ENCODE measurements around the gene RPL22.
"Not testable (repeated sequence)": the region's sequence is repeated elsewhere in the genome, so short reads cannot be mapped to it uniquely, and the experiment has no call there.

RPL22 gene

DNA sequence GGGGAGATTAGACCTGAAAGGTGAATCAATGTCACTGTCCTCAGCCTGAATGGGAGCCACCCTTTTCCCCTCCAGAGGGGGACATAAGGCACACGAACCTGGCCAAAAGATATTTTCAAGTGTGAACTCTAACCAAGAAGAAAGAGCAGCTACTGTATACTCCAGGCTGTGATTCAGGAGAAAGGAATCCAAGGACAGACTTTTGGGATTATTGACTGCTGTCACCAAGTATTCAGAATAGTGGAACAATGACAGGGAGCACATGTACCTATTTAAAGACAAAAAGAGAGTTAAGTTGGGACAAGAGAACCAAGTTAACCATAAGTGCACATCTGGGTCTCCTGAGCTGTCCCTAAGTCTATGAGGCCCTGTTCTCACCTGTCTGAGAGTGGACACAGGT is 34.0 kb upstream of the RPL22 start:
- no peak for DNase-seq (ENCODE audit: low spot score)

DNA sequence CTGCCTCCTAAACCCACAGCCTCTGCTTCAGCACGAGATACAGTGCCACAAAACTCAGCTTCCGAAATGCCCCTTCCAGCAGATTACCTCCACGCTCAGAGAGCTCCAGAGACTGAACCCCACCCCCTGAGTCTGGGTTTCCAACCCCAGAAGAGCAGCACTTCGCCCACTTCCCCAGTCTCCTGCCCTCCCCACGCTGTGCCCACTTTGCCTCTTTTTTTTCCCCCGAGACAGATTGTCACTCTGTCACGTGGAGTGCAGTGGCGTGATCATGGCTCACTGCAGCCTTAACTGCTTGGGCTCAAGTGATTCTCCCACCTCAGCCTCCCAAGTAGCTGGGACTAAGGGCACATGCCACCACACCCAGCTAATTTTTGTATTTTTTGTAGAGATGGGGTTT is 26.3 kb upstream of the RPL22 start:
- DNase-seq (ENCODE audit: low spot score), result no peak

DNA sequence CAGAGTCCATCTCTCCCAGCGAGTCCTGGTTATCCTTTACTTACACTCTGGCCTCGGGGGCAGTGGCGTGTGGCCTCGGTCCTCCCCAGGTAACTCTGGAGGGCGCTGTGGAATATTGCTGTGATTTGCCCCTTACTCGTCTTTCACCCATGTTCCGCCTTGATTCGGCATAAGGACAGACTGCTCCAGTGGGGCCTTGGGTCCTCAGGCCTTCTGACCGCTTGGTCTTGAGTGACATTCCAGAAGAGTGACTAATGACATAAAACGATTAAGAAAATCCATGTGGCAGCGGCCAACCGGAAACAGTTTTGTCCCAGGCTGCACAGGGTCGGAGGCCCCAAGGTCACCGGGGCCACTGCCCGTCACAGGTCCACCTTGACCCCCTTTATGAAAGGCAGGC is 25.3 kb upstream of the RPL22 start:
- DNase-seq (ENCODE audit: low spot score), result no peak

DNA sequence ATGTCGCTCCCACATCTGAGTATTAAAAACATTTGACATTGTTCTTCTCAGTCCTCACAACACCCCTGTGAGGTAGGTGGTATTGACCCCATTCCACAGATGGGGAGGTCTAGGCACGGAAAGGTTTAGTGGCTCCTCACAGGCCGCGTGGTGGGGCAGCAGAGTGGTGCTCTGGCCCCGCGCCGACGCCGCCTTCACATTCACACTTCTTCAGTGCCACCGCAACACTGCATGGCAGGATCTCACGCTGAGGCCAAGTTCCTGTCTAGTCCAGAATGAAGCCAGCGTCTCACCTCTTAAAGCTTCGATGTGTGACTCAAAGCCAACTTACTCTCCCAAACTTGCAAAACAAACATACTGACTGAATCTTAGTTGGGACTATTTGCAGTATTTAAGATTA is 24.2 kb upstream of the RPL22 start:
- DNase-seq (ENCODE audit: low spot score), result no peak

DNA sequence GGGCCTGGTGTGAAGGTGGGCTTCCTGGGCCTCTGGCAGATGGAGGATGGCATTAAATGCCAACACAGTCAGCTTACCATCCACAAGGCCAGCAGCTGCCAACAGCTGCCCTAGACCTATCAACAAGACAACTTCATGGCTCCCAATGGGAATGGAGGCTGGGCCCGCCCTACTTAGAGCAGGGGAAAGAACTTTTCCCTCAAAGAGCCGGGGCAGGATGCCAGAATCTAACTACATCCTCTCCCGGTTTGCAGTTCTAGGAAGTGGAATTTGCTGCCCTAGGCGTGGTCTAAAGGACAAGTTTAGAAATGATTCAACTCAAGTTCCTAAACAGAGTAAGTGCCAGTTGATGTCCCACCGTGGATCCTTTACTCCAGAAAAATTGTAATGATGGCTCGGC is 23.2 kb upstream of the RPL22 start:
- peak; percentile 56 for DNase-seq (ENCODE audit: low spot score)

DNA sequence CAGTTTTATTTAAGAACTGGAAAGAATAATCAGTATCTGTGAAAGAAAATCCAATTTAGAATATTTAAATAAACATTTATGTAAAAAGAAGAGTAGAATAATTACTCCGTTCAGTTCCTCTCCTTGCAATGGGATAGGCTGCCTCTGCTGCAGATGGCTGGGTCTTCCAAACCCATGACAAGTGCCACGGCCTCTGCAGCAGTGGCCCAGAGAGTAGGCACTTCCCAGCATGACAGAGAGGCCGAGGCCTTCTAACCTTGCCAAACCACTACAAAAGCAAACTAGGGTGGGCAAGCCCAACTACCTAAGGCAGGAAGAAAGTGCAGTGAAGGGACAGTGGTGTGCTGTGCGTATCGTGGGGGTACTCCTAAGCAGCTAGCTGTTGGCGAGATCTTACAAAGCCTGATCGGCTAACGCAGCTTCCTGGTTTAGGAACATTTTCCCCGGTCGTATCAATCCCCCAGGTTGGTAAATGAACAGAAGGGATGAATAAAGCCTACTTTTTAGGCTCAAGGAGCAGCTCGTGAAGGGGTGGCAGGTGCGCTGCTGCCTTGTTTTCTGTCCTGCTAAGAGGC is 21.9 kb upstream of the RPL22 start:
- DNase-seq (ENCODE audit: low spot score), result no peak

DNA sequence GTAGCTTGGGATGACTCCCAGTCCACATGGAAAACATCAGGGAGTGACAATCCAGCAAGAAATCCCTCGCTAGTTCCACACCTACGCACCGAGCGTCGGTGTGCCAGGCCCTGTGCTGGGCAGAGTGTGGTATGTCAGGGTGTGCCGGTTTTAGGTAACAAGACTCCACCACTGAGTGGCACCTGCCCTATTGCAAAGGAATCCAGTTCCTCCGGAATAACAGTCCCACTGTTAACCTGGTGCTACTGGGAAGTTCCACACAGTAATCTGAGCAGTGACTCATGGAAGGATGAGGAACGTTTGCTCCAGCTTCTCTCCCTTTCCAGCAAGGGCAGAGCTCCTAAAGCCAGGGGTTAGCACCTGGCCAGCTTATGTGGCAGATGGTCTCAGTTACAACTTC is 20.8 kb upstream of the RPL22 start:
- DNase-seq (ENCODE audit: low spot score), result no peak

DNA sequence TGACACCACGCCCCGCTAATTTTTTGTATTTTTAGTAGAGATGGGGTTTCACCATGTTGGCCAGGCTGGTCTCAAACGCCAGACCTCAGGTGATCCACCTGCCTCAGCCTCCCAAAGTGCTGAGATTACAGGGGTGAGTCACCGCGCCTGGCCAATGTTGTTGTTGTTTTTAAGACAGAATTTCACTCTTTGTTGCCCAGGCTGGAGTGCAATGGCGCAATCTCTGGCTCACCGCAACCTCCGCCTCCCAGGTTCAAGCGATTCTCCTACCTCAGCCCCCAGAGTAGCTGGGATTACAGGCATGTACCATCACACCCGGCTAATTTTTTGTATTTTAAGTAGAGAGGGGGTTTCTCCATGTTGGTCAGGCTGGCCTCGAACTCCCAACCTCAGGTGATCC is 20.2 kb upstream of the RPL22 start:
- DNase-seq (ENCODE audit: low spot score), result not testable (repeated sequence)

DNA sequence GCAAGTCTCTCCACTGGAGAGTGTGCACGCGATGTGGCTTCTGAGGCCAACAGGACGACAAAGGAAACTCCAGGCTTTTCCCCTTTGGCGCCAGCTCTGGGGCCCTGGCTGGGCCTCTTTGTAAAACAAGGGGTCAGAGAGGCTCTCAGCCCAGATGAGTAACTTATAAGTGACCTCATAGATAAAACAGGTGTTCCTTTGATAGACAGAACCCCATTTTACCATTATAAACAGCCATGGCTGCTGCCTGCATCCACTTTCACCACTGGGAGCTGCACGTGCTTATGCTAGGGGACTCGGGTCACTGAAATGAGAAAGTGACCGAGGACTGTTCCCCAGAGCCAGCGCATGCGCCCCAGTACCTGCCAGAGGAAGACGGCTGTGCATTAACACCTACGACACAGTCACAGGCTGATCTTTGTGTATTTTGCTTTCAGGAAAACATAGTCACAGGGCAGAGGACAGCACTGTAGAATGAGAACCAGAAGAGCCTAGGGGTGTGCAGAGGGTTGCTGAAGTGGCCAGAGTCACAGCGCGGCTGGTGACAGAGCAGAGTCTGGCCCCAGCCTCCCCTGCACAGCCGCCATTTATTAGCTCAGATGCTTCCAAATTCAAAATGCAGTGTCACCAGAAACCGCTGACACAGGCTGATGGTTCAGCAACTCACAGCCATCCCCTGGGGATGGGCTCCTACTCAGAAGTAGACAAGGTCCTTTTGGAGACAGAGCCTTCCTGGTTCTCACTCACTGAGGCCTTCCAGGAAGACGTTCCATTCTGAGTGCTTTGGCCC is 19.2 kb upstream of the RPL22 start:
- no peak for DNase-seq (ENCODE audit: low spot score)

DNA sequence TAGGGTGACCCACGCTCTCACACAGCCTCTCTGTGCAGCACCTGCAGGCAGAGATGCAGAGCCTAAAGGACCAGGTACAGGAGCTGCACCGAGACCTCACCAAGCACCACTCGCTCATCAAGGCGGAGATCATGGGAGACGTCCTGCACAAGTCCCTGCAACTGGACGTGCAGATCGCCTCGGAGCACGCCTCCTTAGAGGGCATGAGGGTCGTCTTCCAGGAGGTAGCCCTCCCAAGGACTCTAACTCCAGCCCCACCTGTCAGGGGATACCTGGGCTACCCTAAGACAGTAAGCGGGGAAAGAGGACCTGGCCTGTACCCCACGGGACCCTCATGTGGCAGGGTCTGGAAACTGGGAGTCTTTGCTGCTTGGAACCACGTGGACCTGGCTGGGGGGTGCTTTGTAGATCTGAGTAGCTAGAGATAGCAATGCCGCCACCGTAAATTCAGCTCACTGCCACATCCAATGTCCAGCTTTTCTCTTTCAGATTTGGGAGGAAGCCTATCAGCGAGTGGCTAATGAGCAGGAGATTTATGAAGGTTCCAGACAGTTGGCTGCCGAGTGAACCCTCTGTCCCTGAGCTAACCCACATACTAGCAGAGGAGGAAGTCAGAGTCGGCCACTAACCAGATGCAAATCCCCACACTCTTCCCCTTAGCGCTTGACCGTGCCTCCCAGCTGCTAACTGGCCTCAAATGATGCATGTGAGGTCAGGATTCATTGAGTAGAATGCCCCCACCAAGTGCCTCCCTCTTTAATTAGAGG is 13.0 kb upstream of the RPL22 start:
- DNase-seq (ENCODE audit: low spot score), result no peak

DNA sequence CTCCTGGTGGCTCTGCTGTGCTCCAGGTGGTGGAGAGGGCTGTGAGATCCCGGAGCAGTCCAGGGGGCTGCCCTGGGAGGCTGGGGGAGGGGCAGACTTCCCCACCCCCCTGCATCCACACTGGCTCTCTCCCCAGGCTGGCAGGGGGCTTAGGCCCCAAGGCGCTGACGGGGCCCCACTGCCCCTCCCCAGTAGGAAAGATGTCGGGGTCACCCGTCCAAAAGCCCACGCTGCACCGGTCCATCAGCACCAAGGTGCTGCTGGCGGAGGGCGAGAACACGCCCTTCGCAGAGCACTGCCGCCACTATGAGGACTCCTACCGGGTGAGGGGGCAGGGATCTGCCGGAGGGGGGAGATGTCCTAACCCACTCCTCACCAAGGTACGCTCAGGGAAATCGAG is 12.3 kb upstream of the RPL22 start:
- no peak for DNase-seq (ENCODE audit: low spot score)

DNA sequence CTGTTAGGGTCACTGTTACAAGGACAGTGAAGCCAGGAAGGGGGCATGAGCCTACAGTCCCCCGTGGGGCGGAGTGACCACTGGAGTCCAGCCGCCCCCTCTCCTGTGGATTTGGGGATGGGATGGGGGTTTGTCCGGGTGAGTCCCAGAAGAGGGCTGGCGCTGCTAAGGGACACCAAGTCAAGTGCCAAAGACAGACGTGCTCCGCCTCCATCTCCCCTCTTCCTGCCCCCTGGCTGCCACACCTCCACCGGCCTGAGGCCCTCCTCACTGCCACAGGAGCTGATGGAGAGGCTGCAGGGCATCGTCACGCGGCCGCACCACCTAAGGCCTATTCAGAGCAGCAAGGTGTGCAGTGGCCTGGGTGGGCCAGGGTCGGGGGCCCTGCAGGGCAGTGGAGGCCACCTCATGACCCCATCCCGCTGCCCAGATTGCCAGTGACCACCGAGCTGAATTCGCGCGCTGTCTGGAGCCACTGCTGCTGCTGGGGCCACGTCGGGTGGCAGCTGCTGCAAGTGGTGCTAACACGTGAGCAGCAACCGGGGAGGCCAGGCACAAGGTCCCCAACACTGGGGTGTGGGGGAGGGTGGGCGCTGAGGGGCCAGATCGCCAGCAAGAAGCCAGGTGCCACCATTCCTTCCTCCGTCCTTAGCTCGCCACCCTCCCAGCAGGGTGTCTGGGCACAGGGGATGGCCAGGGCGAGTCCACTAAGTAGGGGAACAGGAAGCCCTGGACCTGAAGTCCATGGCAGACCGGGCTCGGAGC is 11.4 kb upstream of the RPL22 start:
- DNase-seq (ENCODE audit: low spot score), result no peak

DNA sequence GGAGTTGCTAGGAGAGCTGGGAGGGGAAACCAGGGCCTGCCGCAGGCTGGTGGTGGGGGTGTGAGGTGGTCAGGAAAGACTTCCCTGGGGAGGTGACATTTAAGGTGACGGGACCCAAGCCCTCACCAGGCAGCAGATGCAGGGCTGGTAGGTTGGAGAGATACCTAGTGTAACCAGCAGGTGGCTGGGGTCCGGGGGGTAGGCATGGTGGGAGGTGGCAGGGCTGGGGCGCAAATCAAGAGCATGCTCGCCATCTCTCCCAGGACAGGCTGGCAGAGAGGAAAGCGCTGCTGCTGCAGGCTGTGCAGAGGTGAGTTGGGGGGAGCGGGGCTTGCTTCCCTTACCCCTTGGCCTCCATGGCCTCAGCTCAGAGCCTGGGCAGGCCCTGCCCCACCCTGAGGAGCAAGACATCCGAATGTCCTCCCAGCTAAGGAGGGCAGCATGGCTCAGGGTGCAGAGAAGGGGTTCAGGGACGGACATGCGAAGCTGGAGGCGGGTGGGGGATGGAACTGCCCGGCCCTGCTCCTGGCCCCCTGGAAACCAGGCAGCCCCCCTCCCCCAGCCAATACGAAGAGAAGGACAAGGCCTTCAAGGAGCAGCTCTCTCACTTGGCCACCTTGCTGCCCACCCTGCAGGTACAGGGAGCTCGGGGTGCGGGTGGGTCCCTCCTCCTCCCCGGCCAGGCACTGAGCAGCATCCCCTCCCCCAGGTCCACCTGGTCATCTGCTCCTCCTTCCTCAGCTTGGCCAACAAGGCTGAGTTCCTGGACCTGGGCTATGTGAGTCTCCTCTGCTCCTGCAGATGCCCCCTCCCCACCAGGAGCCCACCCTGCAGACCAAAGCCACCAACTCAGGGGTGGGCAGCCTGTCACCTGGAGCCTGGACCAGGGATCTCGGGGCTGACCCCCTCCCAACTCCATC is 10.5 kb upstream of the RPL22 start:
- no peak for DNase-seq (ENCODE audit: low spot score)

DNA sequence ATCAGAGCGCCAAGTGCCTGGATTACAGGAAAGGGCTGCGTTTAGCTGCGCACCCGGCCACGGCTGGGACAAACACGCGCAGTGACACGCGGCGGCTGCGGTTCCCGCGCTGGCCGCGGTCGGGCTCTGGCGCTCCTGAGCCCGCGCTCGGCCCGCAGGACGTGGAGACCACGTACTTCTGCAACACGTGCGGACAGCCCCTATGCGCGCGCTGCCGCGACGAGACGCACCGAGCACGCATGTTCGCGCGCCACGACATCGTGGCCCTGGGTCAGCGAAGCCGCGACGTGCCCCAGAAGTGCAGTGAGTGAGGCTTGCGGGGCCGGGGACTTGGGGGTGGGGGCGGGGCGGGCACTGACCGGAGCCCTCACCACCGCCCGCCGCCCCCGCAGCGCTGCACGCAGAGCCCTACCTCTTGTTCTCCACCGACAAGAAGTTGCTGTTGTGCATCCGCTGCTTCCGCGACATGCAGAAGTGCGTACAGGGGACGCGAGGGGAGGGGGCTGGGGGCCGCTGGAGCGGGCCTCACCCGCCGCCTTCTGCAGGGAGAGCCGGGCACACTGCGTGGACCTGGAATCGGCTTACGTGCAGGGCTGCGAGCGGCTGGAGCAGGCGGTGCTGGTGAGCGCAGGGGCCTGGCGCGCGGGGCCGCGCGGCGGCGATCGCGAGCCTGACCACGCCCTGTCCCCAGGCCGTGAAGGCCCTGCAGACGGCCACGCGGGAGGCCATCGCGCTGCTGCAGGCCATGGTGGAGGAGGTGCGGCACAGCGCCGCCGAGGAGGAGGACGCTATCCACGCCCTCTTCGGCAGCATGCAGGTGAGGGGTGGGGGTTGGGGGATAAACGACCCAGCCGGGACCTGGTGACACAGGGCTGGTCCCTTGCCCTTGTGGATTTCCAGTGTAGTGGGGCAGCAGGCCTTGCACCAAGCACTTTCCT is 9.6 kb upstream of the RPL22 start:
- peak; percentile 82 for DNase-seq (ENCODE audit: low spot score)

DNA sequence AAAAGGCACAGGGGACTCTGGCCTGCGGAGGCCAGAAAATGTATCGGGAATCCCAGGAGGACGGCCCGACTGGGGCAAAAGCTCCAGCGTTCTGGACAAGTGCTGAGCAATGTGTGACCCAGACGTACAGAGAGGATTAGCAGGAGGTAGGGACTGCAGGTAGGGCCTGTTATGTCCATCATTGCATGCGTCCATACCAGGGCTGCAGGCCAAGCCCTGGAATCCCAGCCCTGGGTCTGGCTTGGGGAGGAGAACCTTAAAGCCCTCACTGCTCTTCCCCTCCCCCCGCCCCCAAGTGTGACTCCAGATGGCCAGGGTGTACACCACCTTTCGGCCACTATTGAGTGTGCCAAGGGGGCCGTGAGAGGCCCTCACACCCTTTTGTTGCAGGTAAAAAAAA is 8.5 kb upstream of the RPL22 start:
- no peak for DNase-seq (ENCODE audit: low spot score)

DNA sequence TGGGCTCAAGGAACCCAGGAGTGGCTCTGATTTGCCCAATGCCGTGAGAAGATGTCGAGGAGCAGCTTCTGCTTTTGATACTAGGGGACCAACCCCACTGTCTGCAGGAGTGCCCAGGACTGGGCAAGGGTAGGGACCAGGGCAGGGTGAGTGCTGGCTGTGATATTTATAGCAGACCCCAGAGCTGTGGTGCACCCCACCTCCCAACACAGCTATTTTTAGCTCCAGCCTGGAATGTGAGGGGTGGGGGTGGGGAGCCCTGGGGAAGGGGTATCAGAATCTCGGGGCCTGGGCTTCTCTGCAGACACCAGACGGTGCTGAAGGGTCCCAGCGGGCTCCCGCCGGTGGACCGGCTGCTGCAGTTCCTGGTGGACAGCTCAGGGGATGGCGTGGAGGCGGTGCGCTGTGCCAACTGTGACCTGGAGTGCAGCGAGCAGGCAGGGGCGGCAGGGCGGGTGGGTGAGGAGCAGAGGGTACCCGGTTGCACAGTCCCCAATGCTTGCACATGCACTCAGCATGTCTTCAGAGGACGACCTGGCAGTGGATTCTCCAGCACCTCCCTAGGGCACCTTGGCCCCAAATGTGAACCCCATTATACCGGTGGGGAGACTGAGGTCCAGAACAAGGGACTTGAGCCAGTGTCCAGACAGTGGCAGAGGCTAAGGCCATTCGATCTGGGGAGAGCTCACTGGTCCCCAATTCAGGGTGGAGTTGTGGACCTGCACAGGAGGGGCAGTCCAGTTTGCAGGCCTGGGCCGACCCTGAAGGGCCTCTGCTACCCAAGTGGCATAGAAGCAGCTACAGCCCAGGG is 7.9 kb upstream of the RPL22 start:
- DNase-seq (ENCODE audit: low spot score), result no peak

DNA sequence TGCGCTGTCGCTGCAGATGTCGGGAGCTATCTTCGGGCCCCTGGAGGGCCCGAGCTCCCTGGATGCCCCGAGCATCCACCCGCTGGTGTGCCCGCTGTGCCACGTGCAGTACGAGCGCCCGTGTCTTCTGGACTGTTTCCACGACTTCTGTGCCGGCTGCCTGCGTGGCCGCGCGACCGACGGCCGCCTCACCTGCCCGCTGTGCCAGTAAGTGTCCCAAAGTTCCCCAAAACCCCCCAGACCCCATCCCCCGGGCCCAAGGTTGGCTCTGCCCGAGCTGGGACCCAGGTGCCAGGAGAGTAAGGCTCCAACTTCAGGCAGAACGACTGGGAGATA is 7.1 kb upstream of the RPL22 start:
- DNase-seq (ENCODE audit: low spot score), result no peak

DNA sequence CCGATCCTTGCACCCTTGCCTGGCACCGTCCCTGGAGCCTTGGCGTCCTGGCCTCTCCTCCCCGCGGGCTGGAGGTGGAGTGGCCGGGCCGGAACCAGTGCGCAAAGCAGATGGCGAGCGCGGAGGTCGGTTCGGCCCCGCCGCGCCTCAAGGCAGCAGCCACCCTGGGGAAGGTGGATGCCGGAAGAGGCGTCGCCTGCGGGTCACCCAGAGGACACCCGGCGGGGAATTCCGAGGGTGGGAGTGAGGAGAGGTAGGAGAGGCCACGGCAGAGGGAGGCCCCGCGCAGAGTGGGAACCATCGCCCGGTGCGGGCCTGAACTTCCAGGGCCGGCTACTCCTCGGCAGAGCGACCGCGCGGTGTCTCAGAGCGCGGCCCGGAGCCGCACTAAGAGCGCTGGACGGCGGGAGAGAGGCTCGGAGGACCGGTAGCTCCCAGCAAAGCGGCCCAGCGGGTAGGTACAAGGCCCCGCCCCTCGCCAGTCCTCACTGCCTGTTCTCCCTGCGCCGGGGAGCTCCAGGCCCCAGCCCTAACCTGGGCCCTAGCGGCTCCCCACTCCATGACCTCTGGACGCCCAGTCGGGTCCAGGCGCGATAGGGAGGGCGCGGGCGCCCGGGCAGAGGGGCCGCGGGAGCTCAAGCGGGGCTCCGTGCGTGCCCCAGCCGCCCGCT is 6.6 kb upstream of the RPL22 start, which contains the start of gene RNF207:
RNF207 (plus strand) TSS at position 271 of the 671 bp plus-strand sequence. CDS start 417 bp downstream, outside the sequence.
- peak; percentile 85 for DNase-seq (ENCODE audit: low spot score)

DNA sequence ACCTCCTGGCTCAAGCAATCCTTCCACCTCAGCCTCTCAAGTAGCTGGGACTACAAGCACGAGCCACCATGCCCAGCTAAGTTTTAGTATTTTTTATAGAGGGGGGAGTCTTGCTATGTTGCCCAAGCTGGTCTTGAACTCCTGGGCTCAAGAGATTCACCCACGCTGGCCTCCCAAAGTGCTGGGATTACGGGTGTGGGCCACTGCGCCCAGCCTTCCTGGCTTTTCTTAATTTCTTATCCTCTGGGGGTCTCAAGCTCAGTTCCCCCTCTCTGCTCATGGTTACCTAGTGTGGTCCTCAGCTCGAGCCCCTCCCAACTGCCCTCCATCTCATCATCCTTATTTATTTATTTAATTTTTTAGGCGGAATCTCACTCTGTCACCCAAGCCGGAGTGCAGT is 2.9 kb upstream of the RPL22 start:
- DNase-seq (ENCODE audit: low spot score), result no peak

Data from AG08396 (cell line).